ENCODE results near the gene TMEM238.

GRCh38 chr19:55350620-55351315, 33.3 kb downstream of the TMEM238 start:
- TF ChIP-seq CTCF (IDR thresholded peaks at IDR 0.05) (no peak), POLR2A (IDR thresholded peaks at IDR 0.05) (no peak)

Measured in adrenal gland (tissue), 5 donors.